HTERT RPE-1 (cell line): ENCODE results near the gene DMRT1.
"Not testable (repeated sequence)": the region's sequence is repeated elsewhere in the genome, so short reads cannot be mapped to it uniquely, and the experiment has no call there.

Experiments used
- in situ Hi-C: fragments of 300-500 bp; cut with MboI; formaldehyde crosslinking; loops from 4 replicates; pipeline ENCODE4 v1.14.3; 2020; ENCODE audit warnings: low sequenced_read_pairs

DMRT1 gene

GRCh38 chr9:994005-994404 lies 152.5 kb downstream of the DMRT1 start:
- in situ Hi-C loops: no loop called here

DNA sequence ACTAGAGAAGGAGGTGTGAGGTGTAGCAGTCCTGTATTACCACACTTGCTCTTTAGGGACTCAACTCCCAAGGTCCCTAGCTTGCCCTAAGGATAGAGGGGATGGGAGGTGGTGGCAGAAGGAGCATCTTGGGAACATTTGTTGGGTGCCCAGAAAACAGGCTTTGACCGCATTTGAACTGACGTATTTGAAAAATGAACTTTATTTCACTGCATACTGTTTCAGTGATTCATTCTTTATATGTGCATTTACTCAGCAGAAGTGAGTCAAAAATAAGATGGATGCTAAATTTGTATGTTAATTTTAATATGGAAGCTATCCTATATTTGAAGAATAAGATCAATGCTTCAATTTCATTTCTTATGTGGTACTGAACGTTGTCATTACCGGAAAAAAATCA lies 153.7 kb downstream of the DMRT1 start:
- in situ Hi-C loops: no loop called here

- in situ Hi-C loops: no loop called here
Observed at GRCh38 chr9:995781-996180, 154.3 kb downstream of the DMRT1 start.

DNA sequence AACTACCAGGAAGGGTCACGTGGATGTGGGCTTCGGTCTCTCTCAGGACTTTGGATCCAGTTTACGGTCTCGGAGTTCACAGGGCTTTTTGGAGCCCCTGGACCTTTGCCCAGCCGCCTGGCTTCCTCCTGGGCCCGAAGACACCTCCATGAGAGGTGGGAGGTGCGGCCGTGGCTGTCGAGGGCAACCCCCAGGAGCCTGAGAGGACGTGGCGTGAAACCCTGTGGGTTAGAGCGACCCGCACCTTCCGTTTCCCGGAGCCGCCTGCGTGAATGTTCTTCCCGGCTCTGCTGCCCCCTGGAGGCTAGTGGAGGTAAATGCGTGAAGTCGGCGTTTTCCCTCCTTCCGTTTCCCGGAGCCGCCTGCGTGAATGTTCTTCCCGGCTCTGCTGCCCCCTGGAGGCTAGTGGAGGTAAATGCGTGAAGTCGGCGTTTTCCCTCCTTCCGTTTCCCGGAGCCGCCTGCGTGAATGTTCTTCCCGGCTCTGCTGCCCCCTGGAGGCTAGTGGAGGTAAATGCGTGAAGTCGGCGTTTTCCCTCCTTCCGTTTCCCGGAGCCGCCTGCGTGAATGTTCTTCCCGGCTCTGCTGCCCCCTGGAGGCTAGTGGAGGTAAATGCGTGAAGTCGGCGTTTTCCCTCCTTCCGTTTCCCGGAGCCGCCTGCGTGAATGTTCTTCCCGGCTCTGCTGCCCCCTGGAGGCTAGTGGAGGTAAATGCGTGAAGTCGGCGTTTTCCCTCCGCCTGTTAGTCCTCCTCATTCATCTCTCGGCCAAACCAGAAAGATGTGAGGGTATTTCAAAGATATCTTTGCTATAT lies 157.0 kb downstream of the DMRT1 start:
- in situ Hi-C loops: not testable (repeated sequence)

- in situ Hi-C loops: loop anchor here (25.0 kb wide), 1 partner anchor 115 kb away; no protein-coding TSS in a partner anchor
Observed at GRCh38 chr9:1001838-1002237, 160.3 kb downstream of the DMRT1 start.

DNA sequence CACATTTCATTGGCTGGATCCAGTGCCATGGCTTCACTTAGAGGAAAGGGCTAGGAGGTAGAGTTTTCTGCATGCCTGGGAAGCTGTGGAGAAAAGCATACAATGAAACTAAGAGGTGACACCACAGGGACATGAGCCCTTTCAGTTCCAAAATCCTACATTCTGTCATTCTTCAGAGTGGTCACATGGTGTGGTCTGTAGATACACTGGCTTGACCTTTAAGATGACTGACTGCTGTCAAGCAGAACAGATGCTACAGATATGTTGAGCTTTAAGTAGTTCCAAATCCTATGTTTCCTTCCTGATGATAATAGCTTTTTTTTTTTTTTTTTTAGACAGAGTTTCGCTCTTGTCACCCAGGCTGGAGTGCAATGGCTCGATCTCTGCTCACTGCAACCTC lies 161.2 kb downstream of the DMRT1 start:
- in situ Hi-C loops: loop anchor here (25.0 kb wide), 1 partner anchor 115 kb away; no protein-coding TSS in a partner anchor

DNA sequence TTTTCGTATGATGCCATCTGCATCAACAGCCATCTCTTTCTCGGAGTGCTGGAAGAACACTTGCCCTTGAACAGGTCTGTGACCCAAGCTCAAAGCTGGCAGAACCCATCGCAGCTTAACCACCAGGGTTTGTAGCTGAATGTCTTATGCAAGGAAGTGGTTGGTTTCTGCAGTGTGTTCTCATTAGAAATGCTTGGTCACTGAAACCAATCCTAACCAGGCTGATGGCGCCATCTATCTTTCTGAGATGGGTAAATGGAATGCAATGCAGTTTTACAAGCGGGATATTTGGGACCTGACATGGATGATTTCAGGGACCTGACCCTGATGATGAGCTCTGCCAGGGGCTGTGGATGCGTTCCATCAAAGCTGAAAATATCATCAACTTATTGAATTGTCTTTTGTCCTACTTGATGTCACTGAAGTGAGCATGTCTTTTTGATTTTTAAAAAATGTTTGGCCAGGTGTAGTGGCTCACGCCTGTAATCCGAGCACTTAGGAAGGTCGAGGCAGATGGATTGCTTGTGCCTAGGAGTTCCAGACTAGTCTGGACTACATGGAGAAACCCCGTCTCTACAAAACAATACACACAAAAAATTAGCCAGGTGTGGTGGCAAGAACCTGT lies 163.7 kb downstream of the DMRT1 start:
- in situ Hi-C loops: loop anchor here (25.0 kb wide), 1 partner anchor 118 kb away; no protein-coding TSS in a partner anchor

DNA sequence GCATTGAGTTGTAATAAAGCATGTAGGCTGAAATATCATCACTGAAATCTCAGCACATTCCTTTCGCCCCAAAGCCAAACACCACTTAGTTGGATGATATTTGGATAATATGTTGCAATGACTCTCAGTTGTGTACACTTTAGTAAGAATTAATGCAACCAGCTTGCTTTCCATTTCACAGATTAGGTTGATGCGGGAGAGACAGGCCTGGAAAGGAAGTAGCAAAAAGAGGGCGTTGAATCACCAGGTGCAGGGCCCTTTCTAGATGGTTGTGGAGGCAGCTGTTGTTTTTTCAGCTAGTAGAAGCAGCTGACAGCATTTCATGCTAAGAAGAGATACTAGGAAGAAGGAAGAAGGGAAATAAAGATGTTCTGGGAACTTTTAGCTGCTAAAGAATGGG lies 165.8 kb downstream of the DMRT1 start:
- in situ Hi-C loops: loop anchor here (25.0 kb wide), 1 partner anchor 120 kb away; no protein-coding TSS in a partner anchor

DNA sequence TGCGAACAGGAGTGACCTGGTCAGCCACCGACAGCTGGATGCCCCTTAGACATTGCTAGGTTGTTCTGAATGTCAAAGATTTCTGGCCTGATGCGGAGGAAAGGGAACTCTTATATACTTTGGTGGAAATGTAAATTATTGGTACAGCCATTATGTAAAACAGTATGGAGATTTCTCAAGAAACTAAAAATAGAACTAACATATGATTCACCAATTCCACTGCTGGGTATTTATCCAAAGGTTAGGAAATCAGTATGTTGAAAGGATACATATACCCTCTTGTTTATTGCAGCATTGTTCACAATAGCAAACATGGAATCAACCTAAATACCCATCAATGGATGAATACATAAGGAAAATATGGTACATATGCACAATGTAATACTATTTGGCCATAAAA lies 166.7 kb downstream of the DMRT1 start:
- in situ Hi-C loops: loop anchor here (25.0 kb wide), 1 partner anchor 121 kb away; no protein-coding TSS in a partner anchor

DNA sequence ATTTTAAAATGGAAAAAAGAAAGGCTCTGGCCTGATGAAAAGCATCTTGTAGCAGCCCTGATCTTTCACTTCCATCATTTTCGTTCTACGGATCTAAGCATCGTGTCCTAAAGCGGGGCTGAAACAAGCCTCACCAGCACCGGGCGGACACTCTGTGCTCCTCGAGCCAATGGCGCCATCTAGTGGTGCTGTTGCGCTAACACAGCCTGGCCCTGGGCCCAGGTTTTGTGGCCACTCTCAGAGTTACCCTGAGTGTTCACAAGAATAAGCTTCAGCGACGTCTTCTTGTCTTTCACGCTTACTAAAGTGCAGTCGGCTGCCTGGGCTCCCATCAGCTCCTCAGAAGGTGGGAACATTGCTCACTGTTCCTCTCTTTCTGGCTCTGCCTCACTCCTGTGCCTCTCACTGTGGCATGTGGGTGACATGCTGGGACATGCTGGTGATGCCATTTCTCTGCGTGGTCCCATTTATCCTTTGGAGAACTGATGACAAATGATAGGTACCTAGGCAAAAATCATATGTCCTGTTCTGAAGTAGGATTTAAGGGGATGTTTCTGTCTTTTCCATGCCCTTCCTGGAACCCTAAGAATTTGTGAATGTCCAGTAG lies 167.7 kb downstream of the DMRT1 start:
- in situ Hi-C loops: loop anchor here (25.0 kb wide), 1 partner anchor 122 kb away; no protein-coding TSS in a partner anchor

DNA sequence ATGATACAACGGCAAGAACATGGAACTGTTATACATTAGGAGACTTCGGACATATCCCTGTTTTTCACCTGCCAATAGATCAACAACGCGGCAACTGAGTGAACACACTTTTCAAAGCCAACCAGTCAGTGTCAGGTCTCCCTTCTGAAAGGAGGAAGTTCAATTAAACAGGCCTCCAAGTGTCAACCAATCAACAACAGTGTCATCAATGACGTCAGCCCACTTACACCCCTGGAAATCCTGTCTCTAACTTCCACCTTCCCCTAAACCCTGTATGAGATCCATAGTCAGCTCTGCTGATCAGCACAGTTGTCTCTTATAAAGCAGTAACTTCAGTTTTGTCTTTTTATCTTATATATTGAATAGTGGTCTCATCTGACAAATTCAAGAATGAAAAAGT lies 171.5 kb downstream of the DMRT1 start:
- in situ Hi-C loops: loop anchor here (25.0 kb wide), 1 partner anchor 126 kb away; no protein-coding TSS in a partner anchor

GRCh38 chr9:1014225-1014624 lies 172.7 kb downstream of the DMRT1 start:
- in situ Hi-C loops: loop anchor here (25.0 kb wide), 1 partner anchor 127 kb away; no protein-coding TSS in a partner anchor

GRCh38 chr9:1014640-1015039 lies 173.1 kb downstream of the DMRT1 start:
- in situ Hi-C loops: loop anchor here (25.0 kb wide), 1 partner anchor 127 kb away; no protein-coding TSS in a partner anchor

DNA sequence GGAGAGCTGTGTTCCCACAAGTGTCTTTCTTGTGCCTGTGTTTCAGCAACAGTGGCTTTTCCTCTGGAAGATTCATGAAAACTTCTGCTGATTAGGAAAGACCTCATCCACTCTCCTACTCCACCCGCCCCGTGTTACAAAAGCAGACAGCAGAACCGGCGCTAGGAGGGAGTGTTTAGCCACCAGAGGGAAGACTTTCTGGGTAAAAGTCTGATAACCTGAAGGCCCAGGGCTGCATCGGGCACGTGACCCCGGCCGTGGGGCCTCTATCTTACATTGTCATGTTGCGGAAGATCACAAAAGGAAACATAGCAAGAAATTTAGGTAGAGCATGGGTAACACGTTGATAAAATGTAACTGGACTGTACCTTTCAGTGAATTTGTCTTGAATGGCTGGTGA lies 176.6 kb downstream of the DMRT1 start:
- in situ Hi-C loops: loop anchor here (25.0 kb wide), 1 partner anchor 131 kb away; no protein-coding TSS in a partner anchor
